GM19043 (cell line): Measurements from ENCODE around the gene GUCD1.
"Not testable (repeated sequence)": the region's sequence is repeated elsewhere in the genome, so short reads cannot be mapped to it uniquely, and the experiment has no call there.

Experiments
- ATAC-seq: cut with Tn5 transposase; IDR thresholded peaks from one replicate; pipeline ENCODE4 v1.9.1; 2021; ENCODE audit warnings: low read depth; ENCODE audit not compliant: unreplicated experiment

GUCD1 gene

DNA sequence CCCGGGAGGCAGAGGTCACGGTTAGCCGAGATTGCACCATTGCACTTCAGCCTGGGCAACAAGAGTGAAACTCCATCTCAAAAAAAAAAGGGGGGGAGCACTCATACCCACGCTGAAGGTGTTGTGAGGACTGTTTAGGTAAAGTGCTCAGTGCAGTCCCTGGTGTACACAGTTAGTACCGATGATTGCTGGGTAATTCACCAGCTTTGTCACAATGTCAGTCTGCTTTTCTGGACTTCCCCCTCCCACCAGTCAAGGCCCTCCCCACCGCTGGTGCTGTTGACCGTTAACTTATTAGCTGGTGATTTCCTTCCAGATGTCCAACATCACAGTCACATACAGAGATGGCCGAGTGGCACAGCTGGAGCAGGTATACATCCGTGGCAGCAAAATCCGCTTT lies 12.7 kb upstream of the GUCD1 start:
- no peak for ATAC-seq

DNA sequence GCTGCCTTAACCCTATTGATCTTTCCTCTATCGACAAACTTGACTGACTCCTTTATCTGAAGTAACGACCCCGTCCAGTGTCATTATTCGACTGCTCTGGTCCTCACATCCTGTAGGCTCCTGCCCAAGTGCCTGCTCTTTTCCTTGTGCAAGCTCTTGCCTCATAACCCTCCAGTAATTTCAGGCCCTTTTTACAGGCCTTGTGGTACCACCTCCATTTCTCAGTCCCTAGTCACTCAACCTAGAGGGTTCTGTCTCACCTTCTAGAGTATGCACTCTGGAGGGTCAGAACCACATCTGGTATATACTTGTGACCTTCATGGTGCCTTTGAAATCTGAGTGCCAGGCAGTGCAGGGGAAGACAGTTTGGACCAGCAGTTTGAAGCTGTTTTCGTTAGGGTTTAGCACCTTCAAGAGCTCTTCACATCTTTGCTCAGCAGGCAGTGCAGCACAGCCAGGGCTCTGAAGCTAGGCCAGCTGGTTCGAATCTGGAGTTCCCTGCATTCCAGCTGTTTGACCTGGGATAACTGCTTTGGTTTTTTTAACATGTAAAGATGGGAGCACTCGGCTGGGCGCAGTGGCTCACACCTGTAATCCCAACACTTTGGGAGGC lies 12.1 kb upstream of the GUCD1 start:
- ATAC-seq = no peak

DNA sequence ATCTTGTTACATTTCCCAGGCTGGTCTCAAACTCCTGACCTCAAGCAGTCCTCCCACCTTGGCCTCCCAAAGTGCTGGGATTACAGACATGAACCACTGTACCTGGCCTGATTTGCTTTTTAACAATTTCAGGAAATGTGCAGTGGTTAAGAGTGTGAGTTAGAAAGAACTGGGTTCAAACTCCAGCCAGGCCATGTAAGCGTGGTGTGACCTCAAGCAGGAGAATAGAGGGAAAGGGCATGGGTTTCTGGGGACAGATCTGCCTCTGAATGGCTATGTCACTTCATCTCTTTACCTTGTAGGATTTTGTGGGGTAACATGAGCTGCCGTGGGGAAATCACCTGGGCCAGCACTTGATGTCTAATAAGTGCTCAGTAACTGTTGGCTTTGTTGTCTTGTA lies 10.1 kb upstream of the GUCD1 start:
- ATAC-seq = no peak

DNA sequence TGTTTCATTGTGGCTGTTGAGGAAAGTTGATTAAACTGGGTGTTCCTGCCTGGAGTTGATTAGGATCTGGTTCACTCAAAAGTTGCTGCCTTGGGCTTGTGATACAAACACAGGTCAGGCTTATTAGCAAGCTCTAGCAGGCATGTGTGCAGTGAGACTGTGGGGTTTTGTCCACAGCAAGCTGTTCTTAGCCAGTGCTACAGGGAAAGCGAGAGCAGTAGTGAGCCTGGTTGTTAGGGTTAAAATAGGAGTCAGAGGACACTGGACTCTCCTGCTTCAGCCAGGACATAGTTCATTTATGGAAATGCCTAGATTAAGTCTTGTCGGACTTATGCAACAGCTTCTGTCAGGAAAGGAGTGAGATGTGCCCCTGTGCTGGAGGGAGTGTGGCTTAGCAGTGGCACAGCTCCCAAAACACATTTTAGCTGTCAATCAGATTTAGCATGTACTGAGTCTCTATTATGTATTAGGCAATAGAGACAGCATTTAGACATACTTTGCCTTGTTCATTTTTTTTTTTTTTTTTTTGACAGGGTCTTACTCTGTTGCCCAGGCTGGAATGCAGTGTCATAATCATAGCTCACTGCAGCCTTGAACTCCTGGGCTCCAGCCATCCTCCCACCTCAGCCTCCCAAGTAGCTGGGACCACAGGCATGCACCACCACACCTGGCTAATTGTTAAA lies 9.6 kb upstream of the GUCD1 start:
- ATAC-seq = no peak

DNA sequence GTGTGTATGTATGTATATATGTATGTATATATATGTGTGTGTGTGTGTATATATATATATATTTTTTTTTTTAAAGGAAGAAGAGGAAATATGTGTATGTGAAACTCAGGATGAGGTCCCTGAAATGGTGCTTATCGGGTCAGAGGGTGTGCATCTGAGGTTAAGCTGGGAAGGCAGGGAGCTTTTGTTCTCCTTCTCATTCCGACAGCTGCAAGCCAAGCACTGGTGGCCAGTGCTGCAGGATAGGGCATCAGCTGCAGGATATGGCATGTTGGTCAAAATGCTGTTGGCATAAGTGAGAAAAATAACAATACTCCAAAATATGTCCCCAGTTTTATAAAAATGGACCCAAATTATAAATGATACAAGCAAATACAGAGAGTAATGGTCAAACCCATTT lies 8.3 kb upstream of the GUCD1 start:
- no peak for ATAC-seq

DNA sequence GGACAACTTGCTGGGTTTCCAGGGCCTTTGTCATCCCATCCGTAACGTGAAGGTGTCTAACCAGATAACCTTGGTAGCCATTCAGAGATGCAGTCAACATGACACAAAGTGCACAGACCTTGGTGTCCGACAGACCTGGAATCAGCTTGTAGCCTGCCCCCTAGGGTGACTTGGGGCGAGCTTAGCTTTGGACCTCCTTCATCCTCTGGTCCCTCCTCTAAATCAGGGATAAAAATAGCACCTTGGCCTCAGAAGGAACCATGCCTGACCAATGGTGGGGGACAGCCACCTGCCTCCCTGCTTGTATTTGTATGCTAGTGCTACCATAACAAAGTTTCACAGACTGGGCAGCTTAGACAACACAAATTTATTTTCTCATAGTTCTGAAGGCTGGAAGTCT lies 4.5 kb upstream of the GUCD1 start:
- no peak for ATAC-seq

DNA sequence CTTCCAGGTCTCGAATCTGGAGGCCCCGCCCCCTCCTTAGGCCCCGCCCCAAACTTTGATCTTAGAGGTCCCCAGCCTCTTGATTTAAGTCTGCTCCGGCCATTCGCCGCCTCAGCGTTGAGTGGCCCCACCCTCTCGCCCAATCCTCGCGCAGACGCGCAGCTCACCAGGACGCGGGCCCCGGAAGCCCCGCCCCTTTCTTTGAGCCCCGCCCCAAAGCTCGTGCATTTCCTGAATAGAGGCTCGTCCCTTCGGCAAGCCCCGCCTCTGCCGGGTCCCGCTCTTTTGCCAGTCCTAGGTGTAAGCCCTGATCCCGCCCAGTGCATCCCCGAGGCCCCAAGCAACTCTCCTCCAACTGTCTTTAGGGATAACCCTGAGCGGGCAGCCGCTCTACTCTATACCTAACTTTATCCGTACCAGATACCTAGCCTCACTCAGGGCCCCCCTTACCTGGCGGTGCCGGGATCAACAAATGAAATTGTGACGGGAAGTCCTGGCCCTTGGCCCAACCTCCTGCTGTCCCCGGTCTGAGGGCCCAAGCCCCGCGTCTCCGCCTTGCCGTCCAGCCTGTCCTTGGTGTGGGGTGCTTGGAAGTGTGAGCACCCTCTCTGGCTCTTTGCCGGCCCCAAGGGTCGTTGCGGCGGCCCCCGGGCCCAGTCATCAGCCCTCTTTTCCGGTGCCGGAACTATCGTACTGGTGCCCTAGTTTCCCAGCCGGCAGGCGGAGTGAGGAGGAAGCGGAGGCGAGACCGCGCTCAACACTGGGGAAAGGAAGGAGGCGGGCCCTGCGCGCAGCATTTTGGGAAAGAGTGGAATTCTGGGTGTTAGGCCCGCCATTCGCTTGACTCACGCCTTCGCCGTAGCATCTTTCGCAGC lies 464 bp upstream of the GUCD1 start, which contains the start of gene SNRPD3:
TSS of gene SNRPD3 (plus strand) at position 835 of the 875 bp plus-strand sequence. CDS start 1,676 bp downstream, outside the sequence.
- peak; percentile 67 for ATAC-seq

DNA sequence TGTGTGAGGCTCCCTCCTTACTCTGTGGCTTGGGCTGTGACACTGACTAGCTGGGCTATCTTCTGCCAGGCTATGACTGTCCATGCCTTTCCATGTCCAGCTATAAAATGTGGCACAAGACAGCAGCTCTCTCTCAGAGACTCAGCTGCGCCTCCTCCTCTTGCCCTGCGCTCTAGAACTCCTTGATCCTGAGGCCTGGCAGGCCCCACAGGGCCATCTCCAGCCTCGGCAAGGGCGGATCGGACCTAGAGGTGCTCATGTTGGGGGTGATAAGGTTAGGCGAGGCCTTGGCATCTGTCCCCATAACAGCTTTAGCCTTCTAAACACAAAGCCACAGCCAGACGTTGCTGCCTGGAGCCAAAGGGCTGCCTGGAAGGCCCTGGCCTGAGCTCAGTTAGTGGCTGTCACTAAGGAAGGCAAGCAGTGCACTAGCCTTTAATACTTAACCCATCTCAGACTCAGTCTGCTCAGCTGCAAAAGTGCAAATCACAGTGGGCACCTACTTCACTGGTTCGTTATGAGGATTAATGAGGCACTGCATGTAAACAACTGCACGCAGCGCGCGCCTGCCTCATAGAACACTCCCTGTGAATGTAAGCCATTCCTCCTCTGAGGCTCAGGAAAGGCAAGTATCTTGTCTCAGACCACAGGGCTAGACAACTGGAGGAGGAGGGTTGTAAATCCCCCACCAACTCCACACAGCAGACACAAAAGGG lies 1.2 kb downstream of the GUCD1 start:
- ATAC-seq = no peak

DNA sequence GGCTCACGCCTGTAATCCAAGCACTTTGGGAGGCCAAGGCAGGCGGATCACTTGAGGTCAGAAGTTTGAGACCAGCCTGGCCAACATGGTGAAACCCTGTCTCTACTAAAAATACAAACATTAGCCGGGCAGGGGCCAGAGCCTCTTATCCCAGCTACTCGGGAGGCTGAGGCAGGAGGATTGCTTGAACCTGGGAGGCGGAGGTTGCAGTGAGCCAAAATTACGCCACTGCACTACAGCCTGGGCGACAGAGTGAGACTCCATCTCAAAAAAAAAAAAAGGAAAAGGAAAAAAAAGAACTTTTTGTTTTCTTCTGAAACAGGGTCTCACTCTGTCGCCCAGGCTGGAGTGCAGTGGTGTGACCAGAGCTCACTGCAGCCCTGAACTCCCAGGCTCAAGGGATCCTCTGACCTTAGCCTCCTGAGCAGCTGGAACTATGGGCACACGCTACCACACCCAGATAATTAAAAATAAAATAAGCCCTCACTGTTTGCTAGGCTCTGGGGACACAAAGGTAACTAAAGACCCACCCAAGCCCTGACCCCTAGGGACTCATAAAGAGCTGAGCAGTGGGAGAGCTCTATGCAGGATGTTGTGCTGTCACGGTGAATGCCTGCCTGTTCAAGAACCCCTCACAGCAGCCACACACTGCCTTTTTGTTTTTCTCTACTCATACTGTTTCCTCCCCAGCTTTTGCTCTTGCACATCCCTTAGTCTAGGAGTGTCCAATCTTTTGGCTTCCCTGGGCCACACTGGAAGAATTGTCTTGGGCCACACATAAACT lies 2.2 kb downstream of the GUCD1 start:
- ATAC-seq = not testable (repeated sequence)

DNA sequence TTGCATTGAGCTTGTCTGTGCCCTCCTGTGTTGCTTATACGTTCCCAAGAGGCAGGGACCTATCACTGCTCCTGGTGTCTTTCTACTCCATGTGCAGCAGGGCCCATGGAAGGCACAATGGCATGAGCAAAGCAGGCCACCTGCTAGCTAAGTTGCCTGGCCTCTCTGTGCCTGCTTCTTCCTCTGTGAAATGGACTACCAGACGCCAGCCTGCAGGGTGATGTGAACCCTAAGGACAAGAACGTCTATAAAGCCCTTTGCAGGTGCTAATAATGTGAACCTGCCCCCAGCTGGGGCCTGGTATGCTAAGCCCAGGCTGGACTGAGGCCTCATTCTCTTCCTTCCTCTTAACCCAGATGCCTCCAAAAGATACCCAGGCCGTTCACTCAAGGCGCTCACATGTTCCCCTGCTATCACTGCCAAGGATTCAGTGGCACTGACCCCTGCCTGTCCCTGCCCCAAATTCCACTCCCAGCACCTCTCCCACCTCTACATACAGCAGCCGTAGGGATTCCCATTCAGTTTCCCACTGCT lies 4.0 kb downstream of the GUCD1 start:
- ATAC-seq = no peak

DNA sequence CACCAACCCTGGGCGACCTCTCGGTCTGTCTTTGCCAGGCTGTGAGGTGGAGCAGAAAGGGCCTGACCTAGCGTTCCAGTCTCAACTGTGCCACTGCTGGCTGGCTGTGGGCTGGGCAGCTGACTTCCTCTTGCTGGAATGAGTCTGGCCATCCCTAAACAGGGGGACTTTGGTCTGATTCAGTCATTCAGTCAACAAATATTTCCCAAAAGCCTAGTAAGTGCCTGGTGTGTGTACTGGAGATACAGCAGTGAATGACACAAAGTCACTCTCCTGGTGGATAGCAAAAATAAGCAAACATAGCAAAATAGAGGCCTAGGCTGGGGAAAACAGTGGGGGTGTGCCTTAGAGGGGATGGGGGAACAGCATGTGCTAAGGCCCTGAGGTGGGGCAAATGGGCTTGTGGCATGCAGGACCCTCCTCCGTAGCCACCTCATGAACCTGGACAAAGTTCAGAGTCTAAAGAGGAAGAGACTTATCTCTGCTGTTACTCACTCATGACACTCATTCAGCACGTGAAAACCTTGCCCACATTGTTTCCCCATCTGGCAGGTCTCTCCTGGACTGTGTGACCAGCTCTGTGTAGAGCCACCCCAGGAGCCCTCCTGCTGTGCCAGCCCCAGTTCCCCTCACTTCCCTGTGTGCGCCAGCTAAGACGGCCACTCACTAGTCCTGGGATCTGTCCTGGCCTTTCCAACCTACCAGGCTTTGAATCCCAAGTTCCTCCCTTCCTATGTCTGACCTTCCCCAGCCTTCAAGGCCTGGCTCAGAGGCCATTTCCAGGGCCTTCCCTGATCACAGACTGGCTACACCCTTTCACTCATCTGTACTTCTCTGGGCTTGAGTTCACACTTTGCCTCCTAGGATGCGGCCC lies 4.7 kb downstream of the GUCD1 start:
- no peak for ATAC-seq

DNA sequence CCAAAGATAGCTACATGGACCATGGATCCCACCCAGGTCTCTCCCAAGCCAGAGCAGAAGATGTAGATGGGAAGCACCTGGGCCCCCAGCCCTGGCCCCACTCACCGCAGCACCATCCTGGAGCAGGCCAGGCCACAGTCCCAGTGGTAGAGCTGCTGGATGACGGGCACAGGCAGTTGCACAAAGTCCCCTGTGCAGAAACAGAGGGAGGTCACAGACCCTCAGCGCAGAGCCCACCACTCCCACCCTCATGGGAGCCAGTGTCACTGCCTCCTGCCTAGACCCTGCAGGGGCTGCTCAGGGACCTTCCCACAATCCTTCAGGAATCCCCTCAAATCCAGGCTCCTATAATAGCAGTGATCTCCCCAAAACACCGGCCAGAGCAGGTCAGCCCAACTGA lies 6.1 kb downstream of the GUCD1 start:
- no peak for ATAC-seq

DNA sequence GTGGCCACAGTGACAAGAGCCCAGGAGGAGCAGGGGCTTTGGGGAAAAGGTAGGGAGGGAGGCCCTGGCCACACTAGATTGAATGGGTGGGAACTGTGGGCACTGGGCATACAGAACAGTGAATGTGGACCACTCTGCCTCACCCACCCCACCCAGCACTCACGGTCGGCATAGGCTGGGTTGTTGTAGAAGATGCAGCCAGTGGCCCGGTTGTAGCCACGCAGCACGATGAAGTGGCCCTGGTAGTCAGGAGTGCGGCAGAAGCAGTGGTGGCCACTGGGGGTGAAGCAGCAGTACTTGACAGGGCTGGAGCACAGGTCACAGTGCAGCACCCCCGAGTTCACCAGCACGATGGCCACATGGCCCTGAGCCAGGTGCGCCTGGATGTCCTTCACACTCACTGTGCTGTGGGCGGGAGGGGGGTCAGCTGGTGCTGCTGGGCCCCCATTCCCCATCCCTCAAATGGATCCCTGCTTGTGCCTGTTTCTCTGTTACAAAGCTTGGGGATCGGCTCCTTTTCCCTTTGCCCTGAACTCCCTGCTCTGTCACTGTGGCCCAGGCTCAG lies 11.2 kb downstream of the GUCD1 start:
- ATAC-seq = no peak

DNA sequence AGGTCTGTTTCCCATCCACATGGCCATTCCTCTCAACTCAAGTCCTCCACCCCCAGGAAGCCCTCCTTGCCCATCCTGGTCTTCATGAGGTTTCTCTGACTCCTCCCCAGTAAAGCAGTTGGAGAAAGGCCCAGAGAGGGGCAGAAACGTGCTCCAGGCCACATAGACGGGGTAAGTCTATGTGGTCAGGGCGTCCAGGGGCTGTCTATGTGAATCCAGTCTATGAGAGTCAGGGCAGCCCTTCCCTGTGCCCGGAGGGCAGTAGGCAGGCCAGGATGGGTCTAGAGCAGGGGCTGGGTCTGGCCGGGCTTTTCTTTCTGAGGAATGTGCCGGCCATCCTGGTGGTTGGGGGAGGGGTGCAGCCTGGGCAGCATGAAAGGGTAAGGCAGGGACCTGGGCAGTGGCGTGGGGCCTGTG lies 11.7 kb downstream of the GUCD1 start:
- no peak for ATAC-seq

DNA sequence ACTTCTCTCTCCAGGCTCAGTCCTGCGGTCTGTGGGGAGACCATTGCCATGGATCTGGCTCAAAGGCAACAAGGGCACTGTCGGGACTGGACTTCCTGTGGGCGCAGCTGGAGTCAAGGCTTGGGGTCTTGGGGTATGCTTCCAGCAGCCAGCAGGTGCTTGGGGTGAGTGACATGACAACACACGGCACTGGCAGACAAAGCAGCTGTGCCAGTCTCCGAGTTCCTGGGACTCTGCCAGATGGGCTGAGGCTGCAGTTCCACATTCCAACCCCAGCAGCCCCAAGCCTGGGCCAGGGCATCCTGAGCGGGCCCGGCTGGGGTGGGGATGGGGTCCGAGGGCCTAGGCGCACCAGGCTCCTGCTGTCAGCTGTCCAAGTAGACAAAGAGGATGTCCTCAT lies 12.3 kb downstream of the GUCD1 start:
- ATAC-seq = no peak

DNA sequence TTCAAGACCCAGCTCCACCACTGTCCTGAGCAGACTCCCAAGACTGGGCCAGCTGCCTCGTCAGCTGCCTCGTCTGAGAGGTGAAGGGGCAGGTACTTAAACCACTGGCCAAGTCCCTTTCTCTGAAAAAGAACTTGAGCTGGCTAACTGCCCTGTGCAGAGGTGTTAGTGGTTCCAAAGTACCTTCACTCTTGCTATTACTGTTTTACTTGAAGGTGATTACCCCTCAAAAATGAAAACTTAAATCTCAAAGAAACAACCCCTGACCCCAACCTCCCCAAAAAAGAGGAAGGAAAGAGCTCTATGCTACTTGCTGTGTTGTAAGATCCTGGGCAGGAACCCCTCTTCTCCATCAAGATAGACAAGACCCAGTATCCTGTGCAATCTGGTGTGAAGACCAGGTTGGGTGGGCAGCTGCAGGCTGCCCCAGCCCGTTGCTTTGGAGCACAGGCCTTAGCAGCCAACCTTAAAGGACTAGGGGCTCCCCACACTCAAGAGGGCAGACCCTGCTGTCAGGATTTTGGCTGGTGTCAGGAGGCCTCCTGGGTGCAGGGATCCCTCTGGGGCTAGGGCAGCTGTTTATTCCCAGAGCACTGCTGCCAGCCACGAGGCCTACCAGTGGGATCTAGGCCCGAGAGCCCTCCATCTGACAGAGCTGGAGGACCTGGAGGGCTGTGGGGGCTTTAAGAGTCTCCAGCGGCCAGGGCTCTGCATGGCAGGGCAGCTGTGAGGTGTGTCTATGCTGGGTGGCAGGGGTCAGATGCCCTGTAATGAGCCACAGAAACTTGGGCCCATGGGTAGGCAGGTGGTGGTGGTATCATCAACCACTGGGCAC lies 13.0 kb downstream of the GUCD1 start:
- ATAC-seq = no peak

DNA sequence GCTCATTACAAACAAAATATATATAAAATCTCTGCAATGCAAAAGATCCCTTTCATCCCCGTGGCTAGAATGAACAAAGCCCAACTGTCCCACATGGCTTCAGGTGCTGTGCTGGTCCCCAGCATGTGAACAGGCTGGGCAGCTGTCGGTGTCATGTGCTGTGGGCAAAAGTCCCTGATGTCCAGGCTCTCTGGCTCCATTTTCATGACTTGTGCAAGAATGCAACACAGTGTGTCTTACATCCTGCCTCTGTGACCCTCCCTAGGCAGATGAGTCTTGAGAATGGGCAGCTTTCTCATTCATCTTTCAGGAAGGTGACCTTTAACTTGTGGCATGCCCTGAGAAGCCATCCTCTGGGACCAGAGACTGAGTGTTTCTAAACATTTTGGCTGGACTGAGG lies 14.5 kb downstream of the GUCD1 start:
- no peak for ATAC-seq

DNA sequence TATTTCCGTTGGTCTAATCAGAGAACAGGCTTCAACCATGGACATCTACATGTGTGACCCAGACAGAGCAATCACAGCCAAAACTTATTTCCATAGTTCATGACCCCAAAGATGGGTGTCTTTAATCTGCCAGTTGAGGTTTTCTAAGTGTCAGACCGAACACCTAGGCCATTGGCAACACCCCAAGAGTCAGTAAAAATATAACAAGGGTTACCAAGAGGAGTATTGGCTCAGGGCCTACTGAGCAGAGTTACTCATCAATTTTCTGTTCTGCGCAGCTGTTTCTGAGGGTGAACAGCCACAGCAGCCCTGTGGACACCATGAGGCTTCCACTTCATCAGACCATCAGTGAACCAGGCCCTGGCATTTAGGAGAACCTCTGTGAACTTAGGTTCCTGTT lies 18.8 kb downstream of the GUCD1 start:
- ATAC-seq = no peak
